HL-60/S4 treated with retinoic acid at 250 ng/mL for 4 days and 3 days (cell line): ENCODE measurements around the gene MCTP1.
"Not testable (repeated sequence)": the region's sequence is repeated elsewhere in the genome, so short reads cannot be mapped to it uniquely, and the experiment has no call there.

Experiments
- in situ Hi-C: fragments of 300-500 bp; cut with MboI; formaldehyde crosslinking; loops from 2 replicates; pipeline ENCODE4 v1.7.0; 2022; ENCODE audit warnings: low sequenced_read_pairs

Gene MCTP1

DNA sequence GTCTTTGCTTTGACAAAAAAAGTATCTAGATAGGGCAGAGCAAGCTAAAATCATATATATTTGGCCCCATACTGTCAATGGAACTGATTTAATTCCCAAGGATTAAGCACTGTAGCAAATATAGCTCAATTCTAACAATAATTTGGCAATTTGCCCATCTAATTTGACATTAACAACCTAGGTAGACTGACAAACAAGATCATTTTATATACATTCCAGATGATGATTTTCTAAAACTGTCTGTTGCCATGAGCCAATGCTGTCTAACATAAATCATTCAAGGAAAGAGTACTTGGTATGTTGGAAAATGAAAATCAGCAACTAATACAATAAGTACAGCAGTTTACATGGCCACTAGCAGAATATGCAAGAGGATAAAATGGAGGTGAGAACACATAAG, 32.1 kb downstream of the MCTP1 start:
- in situ Hi-C loops, result no loop called here

DNA sequence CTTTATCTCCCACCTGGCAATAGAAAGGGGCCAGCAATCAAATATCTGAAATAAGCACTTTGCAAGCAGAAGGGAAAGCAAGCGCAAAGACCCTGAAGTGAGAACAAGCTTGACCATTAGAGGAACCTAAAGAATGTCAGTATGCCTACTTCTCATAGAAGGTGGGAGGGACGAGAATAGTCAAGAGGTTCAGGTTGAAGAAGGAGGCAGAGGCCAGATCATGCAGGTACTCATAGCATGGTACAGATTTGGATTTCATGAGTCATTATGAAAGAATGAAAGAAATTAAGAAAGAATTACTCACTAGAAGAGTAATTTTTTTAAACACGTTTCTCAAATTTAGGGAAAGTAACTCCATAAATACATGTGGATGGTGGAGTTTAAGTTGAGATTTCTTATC, 33.7 kb downstream of the MCTP1 start:
- in situ Hi-C loops, result no loop called here

DNA sequence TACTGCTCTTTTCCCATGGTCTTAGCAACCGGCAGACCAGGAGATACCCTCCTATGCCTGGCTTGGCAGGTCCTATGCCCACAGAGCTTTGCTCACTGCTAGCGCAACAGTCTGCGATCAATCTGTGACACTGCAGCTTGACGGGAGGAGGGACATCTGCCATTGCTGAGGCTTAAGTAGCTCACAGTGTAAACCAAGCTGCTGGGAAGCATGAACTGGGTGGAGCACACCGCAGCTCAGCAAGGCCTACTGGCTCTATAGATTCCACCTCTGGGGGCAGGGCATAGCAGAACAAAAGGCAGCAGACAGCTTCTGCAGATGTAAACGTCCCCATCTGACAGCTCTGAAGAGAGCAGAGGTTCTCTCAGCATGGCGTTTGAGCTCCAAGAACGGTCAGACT, 40.4 kb downstream of the MCTP1 start:
- in situ Hi-C loops, result loop anchor here (25.0 kb wide), 1 partner anchor 282 kb away; no protein-coding TSS in a partner anchor

DNA sequence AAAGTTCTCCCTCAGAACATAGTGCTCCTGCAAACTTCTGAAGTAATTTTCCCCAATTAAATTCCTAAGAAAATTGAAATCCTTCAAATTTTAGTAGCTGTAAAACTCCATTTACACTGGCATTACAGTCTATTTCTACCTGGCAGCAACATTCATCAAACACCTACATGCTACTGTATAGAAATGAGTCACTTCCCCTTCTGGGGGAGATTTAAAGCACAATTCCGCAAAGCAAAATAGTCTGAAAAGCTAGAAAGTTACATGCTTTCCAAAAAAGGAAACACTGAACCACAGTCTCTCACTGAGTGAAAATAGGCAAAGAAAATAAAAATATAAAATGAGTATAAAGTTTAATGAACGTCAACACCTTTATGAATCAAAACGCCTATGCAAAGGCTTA, 43.3 kb downstream of the MCTP1 start:
- in situ Hi-C loops, result loop anchor here (25.0 kb wide), 1 partner anchor 279 kb away; no protein-coding TSS in a partner anchor

DNA sequence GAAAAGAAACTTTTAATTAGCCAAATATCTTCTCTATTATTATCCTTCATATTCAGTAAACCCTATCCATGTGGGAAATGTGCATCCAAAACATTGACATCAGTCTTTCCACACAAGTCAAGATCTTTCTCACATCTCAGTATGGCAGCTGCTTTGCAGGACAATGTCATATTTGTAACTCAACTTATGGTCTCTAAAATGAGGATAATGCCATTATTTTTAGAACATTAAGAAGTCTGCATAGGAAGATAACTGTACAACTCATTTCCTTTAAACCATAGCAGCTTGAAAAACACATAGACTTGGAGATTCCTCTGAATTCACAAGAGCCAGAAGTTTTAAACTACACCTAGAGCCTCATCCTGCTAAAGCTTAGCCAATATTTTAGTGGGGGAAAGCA, 43.7 kb downstream of the MCTP1 start:
- in situ Hi-C loops, result loop anchor here (25.0 kb wide), 1 partner anchor 279 kb away; no protein-coding TSS in a partner anchor

DNA sequence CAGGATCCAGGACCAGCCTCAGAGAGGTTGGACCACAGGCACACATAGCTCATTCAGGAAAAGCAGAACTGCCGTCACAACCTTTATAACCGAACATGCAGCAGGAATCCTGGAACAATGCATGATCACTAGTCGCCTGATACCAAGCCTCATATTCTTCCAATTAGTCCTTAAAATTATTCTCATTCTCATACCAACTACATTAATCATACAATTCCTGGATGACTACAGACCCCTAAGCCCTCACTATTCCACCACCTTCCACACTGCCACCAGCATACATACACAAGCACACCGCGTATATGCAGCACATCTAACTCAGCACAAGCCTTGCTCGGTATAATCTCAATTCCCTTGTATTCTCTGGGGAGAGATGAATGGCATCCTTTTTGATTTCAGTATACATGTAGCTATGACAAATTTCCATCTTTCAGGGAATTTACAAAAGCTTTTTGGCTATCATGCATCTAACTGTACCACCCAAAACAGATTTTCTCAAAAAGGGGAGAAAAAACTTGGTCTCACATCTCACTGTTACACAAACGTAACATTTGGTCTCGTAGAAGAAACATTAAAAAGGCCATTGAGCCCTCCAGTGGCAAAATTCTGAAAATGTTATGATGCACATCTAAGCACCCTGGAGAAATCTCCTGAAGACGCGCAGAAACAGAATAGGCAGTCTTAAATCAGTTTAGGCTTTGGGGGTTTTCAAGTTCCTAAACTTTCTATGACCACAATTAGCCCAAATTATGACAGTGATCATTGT, 46.2 kb downstream of the MCTP1 start:
- in situ Hi-C loops, result loop anchor here (25.0 kb wide), 1 partner anchor 276 kb away; no protein-coding TSS in a partner anchor

DNA sequence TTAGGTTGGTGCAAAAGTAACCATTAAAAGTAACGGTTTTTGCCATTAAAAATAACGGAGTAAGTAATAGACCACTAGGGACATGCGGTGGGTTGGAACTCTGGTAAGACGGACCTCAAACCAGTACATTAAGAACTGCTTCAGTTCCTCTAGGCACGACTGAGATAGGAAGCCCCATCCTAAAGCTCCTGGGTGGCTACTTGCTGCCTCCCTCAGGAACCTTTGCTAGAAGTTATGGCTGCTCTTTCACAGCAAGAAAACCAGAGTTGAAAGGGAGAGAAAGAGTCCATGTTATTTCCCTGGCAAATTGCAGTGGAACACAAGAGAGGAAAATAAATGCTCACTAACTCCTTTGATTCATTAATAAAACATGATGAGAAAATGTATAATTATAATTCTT, 47.6 kb downstream of the MCTP1 start:
- in situ Hi-C loops, result loop anchor here (25.0 kb wide), 1 partner anchor 275 kb away; no protein-coding TSS in a partner anchor

DNA sequence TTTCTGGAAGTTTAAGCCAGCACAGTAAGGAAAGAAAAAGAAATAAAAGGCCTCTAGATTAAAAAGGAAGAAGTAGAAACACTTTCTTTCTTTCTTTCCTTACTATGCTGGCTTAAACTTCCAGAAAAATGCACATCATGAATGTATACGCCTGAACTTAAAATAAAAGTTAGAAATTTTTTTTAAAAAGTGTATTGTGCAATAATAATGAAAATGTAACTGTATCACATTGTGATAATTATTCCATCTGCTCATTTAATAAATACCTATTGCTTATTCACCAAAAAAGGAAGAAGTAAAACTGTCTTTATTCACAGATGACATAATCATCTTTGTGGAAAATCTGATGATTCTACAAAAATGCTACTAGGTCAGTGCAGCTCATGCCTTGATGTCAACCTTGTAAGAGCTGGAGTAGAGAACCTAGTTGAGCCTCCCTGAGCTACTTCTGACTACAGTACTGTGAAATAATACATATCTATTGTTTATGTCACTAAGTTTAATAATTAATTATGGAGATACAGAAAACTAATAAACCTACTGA, 49.4 kb downstream of the MCTP1 start:
- in situ Hi-C loops, result loop anchor here (25.0 kb wide), 1 partner anchor 273 kb away; no protein-coding TSS in a partner anchor

DNA sequence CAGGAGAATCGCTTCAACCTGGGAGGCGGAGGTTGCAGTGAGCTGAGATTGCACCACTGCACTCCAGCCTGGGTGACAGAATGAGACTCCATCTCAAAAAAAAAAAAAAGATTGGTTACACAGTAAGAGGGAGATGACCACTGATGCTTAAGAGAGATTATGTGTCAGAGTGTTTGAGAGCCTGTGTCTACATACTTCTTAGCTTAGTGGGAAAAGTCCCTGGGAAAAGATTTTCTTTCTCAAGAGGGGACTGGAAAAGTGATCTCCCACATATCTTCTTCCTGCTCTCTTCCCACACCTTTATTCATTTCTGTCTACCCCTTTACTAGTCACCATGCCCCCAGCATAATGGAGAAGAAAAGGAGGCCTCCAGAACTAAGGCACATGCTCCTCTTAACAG, 55.2 kb downstream of the MCTP1 start:
- in situ Hi-C loops, result loop anchor here (25.0 kb wide), 1 partner anchor 267 kb away; no protein-coding TSS in a partner anchor

DNA sequence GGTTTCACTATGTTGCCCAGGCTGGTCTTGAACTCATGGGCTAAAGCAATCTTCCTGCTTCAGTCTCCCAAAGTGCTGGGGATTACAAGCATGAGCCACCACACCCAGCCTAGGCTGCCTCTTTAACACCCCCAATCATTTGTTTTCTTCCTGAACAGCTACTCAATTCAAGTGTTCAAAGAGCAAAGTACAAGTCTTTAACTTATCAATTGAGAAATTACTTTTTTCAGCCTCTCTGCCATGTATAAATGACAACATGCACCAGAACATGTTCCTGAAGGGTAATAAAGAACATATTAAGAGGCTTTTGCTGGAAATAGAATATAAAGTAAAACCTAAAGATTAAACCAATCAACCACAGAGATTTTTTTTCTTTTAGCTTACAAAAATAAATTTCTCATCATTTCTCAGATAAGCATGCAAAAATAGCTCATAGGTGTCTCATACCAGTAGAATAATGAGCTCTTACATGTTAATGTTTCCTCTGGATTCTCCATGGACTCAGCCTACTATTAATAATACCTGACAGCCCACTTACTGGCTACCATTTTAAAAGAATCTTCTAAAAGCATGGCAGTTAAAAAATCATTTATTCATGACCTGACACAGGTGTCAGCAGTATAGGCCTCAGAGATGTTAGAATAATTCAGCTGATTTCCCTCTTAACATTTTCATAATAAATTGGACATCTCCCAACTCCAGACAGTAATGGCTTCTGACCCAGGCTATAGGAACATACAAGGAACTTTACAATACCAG, 60.0 kb downstream of the MCTP1 start:
- in situ Hi-C loops, result loop anchor here (25.0 kb wide), 1 partner anchor 263 kb away; no protein-coding TSS in a partner anchor

DNA sequence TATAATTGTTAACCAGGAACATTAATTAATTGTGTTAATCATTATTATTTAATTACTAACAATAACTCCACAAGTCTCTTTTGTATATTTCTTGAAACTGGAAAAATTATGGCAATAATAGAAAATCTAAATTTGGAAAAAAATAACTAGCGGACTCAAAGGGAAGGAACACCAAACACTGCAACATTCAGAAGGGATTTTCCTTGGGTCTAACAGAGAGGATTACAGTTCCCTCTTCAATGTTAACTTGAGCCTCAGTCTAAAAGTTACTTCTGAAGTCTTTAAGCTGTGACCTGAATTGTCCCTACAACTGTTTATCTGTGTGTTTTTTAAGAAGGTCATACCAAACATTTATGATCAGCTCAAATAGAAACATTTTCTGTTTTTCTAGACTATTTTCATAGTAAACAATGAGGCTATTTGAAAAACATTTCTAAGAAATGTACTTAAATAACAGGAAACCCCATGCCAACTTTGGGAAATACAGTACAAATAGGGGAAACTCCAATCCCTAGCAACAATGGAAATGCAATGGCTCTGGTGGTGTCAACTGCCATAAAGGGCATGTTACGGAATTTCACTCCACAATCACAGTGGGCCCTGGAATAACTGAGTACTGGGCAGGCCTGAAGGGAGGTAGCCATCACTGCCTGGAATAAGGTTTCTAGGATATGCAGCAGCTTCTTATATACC, 61.2 kb downstream of the MCTP1 start:
- in situ Hi-C loops, result no loop called here

DNA sequence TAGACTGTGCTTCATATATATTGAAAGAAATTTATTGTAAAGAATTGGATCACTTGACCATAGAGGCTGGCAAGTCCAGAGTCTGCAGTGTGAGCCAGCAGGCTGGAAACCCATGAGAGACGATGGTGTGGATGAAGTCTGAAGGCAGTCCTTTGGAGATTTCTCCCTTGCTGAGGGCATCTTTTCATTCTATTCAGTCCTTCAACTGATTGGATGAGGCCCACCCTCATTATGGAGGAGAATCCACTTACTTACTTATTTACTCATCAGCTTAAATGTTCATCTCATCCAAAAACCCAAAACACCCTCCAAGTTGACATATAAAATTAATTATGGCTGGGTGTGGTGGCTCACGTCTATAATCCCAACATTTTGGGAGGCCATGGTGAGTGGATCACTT, 62.1 kb downstream of the MCTP1 start:
- in situ Hi-C loops, result no loop called here

DNA sequence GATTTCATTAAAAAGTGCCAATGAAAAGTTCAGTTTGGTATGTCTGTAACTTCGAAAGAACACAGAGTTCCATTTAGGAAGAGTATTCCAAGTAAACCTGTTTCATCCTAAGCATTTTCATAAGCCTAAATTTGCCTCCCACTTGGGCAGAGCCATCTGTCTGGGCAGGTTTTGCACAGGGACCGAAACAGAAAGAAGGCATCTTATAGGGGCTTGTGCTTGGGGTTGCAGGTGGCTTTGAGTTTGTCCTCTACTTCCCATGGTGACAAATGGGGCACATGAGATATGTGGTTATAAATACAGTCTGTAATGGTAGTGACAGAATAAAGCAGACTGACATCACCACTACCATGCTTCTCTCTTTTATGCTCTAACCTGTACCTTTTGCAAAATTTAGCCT, 63.7 kb downstream of the MCTP1 start:
- in situ Hi-C loops, result no loop called here

DNA sequence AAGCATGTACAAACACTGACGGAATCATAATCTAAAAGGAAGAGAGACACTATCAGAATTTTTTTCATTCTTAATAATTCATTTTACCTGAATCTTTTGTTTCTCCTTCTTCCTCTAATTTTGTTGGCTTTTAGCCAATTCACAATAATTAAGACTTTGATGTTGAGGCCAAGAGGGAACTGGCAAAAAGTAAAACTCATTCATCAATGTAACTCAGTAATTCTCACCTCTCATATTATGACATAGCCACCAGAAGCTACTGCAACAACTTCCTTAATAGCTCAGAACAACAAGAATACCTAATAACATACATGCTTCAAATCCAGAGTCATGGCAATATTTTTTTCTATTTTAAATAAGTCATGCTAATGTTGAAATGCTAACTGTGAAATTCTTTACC, 64.5 kb downstream of the MCTP1 start:
- in situ Hi-C loops, result no loop called here

DNA sequence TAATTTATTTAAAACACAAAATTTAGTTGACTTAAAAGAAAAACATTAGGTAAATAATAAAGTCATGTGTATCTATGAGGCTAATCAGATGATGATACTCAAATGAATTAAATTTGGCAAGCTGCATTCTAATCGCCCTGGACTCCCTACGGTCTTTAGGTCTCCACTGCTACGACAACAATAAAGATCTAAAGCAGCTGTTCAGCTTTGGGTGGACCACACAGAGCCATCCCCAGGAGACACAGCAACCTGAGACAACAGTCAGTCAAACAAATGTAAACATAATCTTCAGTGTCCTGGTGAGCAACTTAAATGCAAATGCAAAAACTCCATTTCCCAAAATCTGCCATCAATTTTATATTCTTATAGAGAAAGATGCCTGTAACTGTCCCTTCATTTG, 65.5 kb downstream of the MCTP1 start:
- in situ Hi-C loops, result no loop called here

DNA sequence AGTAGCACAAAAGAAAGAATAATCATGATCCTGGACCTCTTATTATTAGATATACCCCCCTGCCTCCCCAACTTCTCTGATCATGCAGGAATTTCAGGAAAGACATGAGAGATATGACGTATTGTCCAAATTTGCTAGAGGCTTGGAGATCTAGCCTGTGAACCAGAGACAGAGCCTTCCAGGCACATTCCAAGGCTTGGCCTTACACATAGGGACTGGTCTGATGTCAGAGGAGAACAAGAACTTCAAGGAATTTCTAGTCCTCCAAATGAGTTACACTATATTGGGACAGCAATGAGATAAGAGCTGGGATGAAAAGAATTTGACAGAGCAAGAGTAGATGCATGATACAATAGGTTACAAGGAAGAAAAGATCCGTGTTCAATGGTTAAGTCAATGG, 67.0 kb downstream of the MCTP1 start:
- in situ Hi-C loops, result no loop called here

DNA sequence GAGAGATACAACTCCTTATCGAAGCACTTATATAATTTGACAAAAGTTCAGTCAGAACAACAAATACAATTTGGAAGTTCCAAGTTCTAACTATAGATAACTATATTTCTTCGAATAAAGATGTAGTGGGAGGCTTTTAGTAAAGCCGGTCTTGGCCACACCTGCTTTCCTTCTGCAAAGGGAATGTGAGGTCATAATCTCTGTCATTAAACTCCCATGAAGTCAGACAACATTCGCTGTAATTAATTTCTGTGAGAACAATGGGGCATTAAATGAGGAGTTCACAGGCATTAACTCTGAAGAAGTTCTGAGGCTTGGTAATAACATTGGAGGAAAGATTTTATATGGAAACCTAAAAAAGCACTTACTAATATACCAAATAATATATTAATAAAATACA, 67.5 kb downstream of the MCTP1 start:
- in situ Hi-C loops, result no loop called here

DNA sequence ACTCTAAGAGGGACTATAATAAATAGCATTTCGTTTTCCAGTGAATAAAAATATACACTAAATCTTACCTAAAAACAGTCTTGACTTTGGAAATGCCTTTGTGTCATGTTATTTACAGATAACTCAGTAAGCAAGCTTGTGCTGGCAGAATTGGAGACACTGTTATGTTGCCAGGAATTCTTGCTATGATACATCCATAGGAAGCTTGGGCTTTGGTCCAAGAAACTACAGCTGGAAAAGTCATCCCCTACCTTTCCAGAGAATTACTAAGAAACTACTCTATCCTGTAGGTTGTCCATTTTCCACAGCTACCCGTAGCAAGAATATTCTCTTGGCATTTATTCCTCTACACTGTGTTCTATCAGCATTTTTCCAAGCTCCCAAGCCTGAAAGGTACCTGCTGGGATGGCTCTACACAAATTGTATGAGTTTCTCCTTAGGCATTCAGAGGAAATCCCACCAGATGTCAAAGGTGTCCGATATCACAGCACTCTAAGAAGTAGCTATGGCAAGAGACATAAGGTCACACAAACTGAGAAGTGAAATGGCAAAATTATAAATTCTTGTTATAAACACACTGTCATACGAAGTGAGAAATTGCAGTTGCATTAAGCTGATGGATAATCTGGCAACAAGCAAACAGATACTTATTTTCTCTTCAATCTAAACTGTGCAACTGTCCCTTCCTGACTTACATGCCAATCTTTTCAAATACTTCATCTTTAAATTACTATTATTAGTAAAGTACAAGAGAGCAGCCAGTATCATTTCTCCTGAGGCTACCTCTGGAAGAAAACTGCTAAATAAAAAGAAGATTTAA, 68.5 kb downstream of the MCTP1 start:
- in situ Hi-C loops, result no loop called here

DNA sequence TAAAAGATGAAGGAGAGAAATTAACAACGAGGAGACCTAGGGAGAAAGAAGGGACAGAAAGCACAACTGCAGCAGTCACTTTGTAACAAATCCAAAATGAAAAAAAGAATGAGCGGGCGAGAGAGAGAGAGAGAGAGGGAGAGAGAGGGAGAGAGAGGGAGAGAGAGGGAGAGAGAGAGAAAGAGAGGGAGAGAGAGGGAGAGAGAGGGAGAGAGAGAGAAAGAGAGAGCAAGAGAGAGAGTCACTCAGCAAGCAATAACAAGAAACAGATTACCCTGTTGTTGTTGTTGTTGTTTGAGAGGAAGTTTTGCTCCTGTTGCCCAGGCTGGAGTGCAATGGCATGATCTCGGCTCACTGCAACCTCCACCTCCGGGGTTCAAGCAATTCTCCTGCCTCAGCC, 77.1 kb downstream of the MCTP1 start:
- in situ Hi-C loops, result not testable (repeated sequence)

DNA sequence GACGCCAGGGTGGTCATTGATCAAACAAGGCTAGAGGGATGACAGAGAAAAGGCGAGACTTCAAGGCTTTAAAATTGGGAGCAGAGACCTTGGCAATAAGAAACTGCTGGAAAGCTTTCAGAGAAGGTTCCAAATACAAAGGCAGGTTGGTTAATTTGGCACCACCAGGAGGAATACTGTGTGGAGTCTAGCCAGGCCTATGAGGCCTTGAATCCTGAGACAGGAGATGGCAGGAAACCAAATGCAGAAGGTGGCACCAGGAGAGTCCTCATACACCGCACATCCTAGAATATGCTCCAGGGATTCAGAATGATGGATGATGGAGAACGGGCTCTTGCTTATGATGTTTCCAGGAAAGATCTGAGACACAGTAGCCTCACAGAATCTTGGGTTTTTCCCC, 90.0 kb downstream of the MCTP1 start:
- in situ Hi-C loops, result no loop called here
